Stimulated activated CD8-positive, alpha-beta memory T cell treated with anti-CD3 and anti-CD28 coated beads, Interleukin-4, amount 100 ng/mL, for 24 hours (primary cell): ENCODE data around the gene MACROD2.
"Not testable (repeated sequence)": the region's sequence is repeated elsewhere in the genome, so short reads cannot be mapped to it uniquely, and the experiment has no call there.

Experiments
- DNase-seq: peaks from one replicate; pipeline ENCODE4 v3.0.0-alpha.2; 2020; ENCODE audit warnings: low read depth

MACROD2 gene

GRCh38 chr20:15759594-15759993 lies 1764.3 kb downstream of the MACROD2 start:
- no peak for DNase-seq

GRCh38 chr20:15760001-15760621 lies 1764.8 kb downstream of the MACROD2 start:
- DNase-seq = no peak

GRCh38 chr20:15763366-15763765 lies 1768.0 kb downstream of the MACROD2 start:
- no peak for DNase-seq

GRCh38 chr20:15767586-15767985 lies 1772.3 kb downstream of the MACROD2 start:
- DNase-seq = no peak

- DNase-seq = no peak
Observed at GRCh38 chr20:15767999-15768741, 1772.9 kb downstream of the MACROD2 start.

GRCh38 chr20:15772826-15773225 lies 1777.5 kb downstream of the MACROD2 start:
- no peak for DNase-seq

- no peak for DNase-seq
Observed at GRCh38 chr20:15774926-15775325, 1779.6 kb downstream of the MACROD2 start.

GRCh38 chr20:15776770-15777466 lies 1781.6 kb downstream of the MACROD2 start:
- no peak for DNase-seq

GRCh38 chr20:15784020-15784419 lies 1788.7 kb downstream of the MACROD2 start:
- no peak for DNase-seq

GRCh38 chr20:15789079-15789478 lies 1793.8 kb downstream of the MACROD2 start:
- no peak for DNase-seq

- DNase-seq = no peak
Observed at GRCh38 chr20:15792855-15793254, 1797.5 kb downstream of the MACROD2 start.

- DNase-seq = no peak
Observed at GRCh38 chr20:15794409-15794808, 1799.1 kb downstream of the MACROD2 start.

- no peak for DNase-seq
Observed at GRCh38 chr20:15795305-15796019, 1800.1 kb downstream of the MACROD2 start.

- DNase-seq = no peak
Observed at GRCh38 chr20:15799871-15800270, 1804.6 kb downstream of the MACROD2 start.

- no peak for DNase-seq
Observed at GRCh38 chr20:15802020-15802419, 1806.7 kb downstream of the MACROD2 start.

- DNase-seq = no peak
Observed at GRCh38 chr20:15805154-15805553, 1809.8 kb downstream of the MACROD2 start.

- no peak for DNase-seq
Observed at GRCh38 chr20:15806105-15806504, 1810.8 kb downstream of the MACROD2 start.

- no peak for DNase-seq
Observed at GRCh38 chr20:15807271-15807670, 1812.0 kb downstream of the MACROD2 start.

GRCh38 chr20:15807771-15808170 lies 1812.5 kb downstream of the MACROD2 start:
- not testable (repeated sequence) for DNase-seq

- DNase-seq = no peak
Observed at GRCh38 chr20:15811951-15812350, 1816.6 kb downstream of the MACROD2 start.

- DNase-seq = no peak
Observed at GRCh38 chr20:15812696-15813095, 1817.4 kb downstream of the MACROD2 start.

- DNase-seq = no peak
Observed at GRCh38 chr20:15814360-15814759, 1819.0 kb downstream of the MACROD2 start.
